ELR (cell line): ENCODE data around the gene RNF130.

Experiments
- DNase-seq: peaks from one replicate; pipeline ENCODE4 v3.0.0-alpha.2; 2015; ENCODE audit warnings: low read depth

The RNF130 gene

GRCh38 chr5:180054226-180054625 is 17.3 kb downstream of the RNF130 start:
- DNase-seq = no peak

- no peak for DNase-seq
Observed at GRCh38 chr5:180053061-180053602, 18.4 kb downstream of the RNF130 start.

GRCh38 chr5:180052211-180052818 is 19.2 kb downstream of the RNF130 start:
- no peak for DNase-seq

- DNase-seq = no peak
Observed at GRCh38 chr5:180050121-180050940, 21.2 kb downstream of the RNF130 start.

GRCh38 chr5:180049185-180049548 is 22.4 kb downstream of the RNF130 start:
- DNase-seq = no peak

- DNase-seq = no peak
Observed at GRCh38 chr5:180047667-180048066, 23.9 kb downstream of the RNF130 start.

- DNase-seq = no peak
Observed at GRCh38 chr5:180046656-180047055, 24.9 kb downstream of the RNF130 start.

- DNase-seq = no peak
Observed at GRCh38 chr5:180045889-180046499, 25.6 kb downstream of the RNF130 start.

GRCh38 chr5:180043377-180043776 is 28.2 kb downstream of the RNF130 start:
- no peak for DNase-seq

GRCh38 chr5:180041301-180042274 is 30.0 kb downstream of the RNF130 start:
- DNase-seq = no peak

GRCh38 chr5:180040287-180041214 is 31.0 kb downstream of the RNF130 start:
- no peak for DNase-seq

- DNase-seq = no peak
Observed at GRCh38 chr5:180035206-180035931, 36.2 kb downstream of the RNF130 start.

GRCh38 chr5:180034564-180034963 is 37.0 kb downstream of the RNF130 start:
- peak; percentile 67 for DNase-seq

- DNase-seq = no peak
Observed at GRCh38 chr5:180027459-180028089, 44.0 kb downstream of the RNF130 start.

GRCh38 chr5:180026734-180027458 is 44.7 kb downstream of the RNF130 start:
- no peak for DNase-seq

- peak; percentile 65 for DNase-seq
Observed at GRCh38 chr5:180026320-180026719, 45.2 kb downstream of the RNF130 start.

GRCh38 chr5:180021900-180022299 is 49.7 kb downstream of the RNF130 start:
- no peak for DNase-seq

GRCh38 chr5:180020176-180020575 is 51.4 kb downstream of the RNF130 start:
- no peak for DNase-seq
